NCI-H2227 (cell line): ENCODE measurements around the gene CCDC178.
"Not testable (repeated sequence)": the region's sequence is repeated elsewhere in the genome, so short reads cannot be mapped to it uniquely, and the experiment has no call there.

ENCODE experiments used
- DNase-seq: peaks from one replicate; lab custom pipeline; 2025; ENCODE audit not compliant: unreplicated experiment; lab: John Stamatoyannopoulos, UW

The CCDC178 gene, protein sequence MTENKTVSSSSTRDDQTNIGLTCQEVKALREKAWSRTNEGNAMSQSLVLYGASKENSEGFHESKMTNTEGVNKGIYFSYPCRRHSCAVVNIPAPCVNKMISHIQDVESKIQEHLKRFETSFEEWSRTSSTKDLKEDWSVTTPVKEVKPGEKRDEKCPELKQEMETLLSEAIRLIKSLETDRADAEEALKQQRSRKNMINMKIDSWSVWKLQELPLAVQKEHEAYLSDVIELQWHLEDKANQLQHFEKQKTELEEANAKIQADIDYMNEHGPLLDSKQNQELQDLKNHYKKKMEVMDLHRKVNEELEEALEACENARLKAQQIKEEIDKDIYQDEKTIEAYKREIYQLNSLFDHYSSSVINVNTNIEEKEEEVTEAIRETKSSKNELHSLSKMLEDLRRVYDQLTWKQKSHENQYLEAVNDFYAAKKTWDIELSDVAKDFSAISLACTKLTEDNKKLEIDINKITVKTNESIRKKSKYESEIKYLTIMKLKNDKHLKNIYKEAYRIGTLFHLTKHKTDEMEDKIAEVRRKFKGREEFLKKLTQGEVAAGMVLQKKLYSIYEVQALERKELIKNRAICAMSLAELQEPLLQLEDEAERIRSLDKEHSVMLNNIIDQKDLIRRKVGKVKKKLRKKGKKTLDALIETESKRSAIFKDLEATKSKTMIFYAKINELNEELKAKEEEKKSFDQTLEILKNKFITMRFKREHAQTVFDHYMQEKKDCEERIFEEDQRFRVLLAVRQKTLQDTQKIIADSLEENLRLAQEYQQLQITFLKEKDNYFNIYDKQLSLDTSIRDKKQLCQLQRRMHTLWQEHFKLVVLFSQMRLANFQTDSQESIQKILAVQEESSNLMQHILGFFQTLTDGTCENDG

DNA sequence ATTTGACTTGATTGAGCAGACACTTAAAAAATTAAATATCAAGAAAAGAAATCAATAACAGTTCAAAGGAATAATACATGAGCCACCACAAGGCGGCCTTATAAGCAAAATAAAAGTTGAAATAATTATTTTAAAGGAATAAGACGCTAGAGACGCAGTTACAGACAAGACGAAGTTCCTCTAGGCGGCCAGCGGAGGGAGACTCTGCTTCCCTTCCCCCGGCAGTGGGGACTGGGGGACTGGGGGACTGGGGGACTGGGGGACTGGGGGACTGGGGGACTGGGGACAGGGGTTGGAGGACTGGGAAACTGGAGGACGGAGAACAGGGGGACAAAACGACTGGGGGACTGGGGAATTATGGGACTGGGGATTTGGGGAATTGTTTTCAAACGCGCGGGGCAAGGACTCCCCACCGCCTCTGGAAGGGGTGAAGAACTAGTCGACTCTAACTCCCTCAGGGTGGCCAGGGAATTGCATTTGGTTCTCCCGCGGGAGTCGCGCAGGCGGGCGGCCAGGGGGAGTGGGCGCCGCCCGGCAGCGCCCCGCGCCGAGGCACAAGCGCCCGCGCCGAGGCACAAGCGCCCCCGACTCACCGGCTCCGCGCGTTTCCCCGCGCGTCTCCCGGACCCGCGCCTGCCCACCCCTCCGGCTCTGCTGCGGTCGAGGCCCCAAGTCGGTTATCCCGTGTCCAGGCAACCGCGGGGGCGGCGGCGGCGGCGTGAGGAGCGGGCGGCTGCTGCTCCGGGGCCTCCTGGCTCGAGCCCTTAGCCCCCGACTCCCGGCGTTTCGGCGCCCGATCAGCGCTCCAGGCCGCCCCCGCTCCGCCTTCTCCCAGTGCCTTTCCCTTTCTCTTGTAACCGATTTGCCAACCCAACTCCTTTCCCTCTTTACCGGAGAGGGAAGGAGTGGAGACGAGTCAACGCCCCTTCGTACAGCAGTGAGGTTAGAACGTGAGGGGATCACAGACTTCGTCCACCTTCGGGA lies at the start of gene CCDC178:
Gene CCDC178, minus strand, starts transcription at position 662 of the 984 bp plus-strand sequence. CDS start 28,633 bp downstream, outside the sequence.
- peak; percentile 73 for DNase-seq

GRCh38 chr18:33483908-33484307 lies 43.4 kb upstream of the CCDC178 start:
- DNase-seq: no peak

DNA sequence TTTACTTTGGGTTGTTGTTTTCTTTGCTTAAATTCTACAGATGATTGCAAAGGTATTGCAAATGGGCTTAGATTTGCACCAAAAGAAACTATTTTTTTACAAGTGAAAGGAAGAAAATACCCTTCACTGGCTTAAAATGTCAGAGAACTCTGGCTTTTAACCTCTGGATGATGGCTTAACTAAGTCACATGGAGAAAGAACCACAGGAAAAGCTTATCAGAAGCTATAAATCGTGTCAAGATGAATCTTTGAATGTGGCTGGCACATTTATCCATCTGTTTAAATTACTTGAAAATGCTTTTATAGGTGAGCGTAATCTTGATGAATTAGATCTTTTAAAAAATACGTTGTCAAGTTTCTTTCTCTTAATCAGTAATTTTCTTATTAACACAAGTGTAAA lies 32.0 kb upstream of the CCDC178 start:
- no peak for DNase-seq

- DNase-seq: no peak
Observed at GRCh38 chr18:33470216-33470615, 29.7 kb upstream of the CCDC178 start.

GRCh38 chr18:33469699-33470098 lies 29.2 kb upstream of the CCDC178 start:
- DNase-seq: no peak

DNA sequence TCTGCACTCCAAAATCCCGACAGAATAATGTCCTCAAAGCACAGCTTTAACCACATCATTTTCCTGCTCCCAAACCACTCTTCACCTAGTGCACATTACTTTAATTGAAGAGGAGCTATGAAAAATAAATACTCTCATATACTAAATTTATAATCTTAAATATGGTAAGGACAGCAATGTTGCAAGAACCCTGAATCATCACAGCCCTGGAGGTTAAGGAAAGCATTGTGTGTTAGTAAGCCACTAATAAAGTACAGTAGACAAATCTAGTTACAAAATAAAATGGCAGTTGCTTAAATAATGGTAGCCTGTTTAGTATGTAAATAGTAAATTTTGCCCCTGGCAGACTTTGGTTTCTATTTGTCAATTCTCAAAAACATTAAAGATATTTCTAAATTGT lies 27.0 kb upstream of the CCDC178 start:
- no peak for DNase-seq

DNA sequence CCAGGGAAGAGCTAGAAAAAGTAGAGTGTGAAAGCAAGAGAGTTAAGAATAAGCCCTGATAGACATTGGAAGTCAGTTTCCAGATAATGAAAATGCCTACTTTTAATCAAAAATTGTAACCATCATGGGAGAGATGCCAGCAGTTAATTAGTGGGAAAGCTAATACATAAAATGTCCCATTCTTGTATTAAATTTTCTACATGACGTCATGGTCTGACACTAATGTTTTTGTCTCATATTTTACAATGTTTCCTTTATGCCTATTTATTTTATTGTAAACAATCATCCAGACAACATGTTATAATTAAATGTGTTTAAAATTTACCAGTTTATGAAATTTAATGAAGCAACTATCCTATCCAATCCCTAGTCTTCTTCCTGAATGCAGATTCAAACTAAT lies 26.3 kb upstream of the CCDC178 start:
- DNase-seq: no peak

DNA sequence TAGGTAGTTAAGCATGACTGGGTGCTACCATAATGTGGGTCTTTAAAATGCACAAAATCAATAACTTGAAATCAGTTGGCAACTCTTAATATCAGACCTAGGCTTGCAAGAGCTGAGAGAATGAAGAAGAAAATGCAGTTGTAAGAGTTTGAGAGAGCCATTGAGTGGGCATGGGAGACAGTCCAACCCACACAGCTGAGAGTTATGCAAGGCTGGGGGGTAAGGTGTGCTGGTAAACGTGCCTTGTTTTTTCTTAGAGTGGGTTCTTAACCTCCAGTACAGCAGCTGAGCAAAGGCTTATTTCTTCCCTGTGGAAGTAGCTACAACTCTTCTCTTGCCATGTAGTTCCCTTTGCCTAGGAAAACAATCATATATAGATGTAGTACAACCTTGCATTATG lies 20.2 kb upstream of the CCDC178 start:
- DNase-seq: no peak

DNA sequence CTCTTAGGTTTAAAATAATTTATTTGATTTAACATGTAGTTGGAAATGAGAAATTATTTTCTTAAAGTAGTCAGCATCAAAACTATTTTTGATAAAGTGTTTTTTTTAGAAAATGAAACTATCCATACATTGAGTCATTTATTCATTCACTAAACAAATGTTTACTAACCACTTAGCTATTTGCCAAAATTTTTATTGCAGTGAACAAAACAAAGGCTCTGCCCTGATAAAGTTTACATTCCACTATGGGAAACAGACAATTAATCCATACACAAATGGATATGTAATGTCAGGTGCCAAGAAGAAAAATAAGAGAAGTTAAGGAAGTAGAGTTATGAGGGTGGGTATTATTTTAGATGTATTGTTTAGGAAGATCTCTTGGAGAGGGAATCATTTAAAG lies 19.1 kb upstream of the CCDC178 start:
- no peak for DNase-seq

DNA sequence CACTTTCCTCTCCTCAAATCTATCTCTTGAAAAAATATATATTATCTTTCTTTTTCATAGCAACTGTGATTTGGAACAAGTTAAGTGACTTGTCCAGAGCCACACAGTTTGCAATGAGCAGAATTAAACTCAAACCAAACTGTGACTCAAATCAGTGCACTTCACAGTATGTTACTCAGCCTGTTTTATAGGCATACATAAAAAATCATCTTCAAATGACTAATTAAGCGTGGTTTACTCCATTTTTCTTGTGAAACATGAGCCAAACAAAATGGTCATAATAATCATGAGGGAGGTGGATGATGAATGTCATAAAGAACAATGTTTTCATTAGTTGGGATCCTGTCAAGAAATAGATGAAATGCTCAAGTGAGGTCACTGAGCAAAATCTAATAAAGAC lies 6.1 kb upstream of the CCDC178 start:
- no peak for DNase-seq

GRCh38 chr18:33444709-33445108 lies 4.2 kb upstream of the CCDC178 start:
- DNase-seq: no peak

DNA sequence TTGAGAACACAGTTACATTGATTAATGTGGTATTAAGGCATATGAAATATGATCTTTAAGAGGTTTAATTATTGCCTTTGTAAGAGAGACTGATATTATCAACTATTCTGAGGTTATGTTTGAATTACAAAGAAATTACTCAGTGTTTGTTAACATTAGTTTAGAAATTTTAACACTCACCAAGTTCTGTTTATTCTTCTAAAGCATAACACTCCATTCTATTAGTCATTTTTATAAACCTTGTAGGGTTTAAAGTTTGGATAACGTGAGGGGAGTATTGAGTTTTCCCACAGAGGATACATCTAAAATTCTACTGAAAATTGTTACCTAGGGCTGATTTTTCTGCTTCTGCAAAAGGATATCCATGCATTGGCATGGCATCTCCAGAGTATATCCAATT lies 7.7 kb downstream of the CCDC178 start:
- no peak for DNase-seq

GRCh38 chr18:33427549-33427948 lies 13.0 kb downstream of the CCDC178 start:
- DNase-seq: no peak

GRCh38 chr18:33424266-33424946 lies 16.1 kb downstream of the CCDC178 start:
- DNase-seq: peak; percentile 4

GRCh38 chr18:33421225-33421624 lies 19.3 kb downstream of the CCDC178 start:
- no peak for DNase-seq

DNA sequence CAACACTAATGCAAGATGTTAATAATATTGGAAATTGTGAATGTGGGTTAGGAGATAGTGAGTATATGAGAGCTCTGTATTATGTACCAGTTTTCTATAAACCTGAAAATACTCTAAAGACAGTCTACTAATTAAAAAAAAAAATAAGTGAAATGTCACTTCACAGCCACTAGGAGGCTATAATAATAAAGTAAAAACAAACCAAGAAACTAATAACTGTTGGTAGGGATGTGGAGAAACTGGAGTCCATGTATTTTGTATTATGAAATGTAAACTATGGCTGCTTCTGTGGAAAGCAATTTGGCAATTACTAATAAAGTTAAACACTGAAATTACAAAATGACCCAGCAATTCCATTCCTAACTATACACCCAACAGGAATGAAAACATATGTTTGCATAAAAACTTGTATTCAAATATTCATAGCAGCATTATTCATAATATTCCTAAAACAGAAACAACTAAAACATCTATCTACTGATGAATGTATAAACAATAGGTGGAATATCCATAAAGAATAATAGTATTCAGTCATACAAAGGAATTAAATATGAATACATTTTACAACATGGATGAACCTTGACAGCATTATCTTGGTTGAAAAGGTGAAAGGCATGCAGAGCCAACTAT lies 36.2 kb downstream of the CCDC178 start:
- no peak for DNase-seq

DNA sequence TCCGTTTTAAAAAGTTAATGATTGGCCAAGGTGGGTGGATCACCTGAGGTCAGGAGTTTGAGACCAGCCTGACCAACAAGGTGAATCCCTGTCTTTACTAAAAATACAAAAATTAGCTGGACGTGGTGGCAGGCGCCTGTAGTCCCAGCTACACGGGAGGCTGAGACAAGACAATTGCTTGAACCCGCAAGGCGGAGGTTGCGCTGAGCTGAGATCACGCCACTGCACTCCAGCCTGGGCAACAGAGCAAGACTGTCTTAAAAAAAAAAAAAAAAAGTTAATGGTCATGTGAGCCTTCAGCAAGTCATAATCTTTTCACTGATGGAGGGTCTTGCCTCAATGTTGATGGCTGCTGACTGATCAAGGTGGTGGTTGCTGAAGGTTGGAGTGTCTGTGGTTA lies 41.6 kb downstream of the CCDC178 start:
- not testable (repeated sequence) for DNase-seq

- DNase-seq: no peak
Observed at GRCh38 chr18:33375829-33376228, 64.7 kb downstream of the CCDC178 start.

GRCh38 chr18:33372442-33372841 lies 68.1 kb downstream of the CCDC178 start:
- DNase-seq: no peak
